Caco-2 (cell line): Measurements from ENCODE around the gene RPL9. TPM values are rescaled to one million over a fixed set of nuclear protein-coding genes. Genes with fewer than 3 reads are reported as not detected.
"Not testable (repeated sequence)": the region's sequence is repeated elsewhere in the genome, so short reads cannot be mapped to it uniquely, and the experiment has no call there.

Experiments used
- BruUV-seq: library from RNA; stranded (reverse); fragments of 400-500 nt; replicated peaks from 2 replicates; lab custom pipeline; 2021; lab: Mats Ljungman, UMichigan
- CTCF ChIA-PET: fragments of 300-600 bp; sonication (Branson Sonifier 250); formaldehyde crosslinking; loops from one replicate; lab custom pipeline; 2022; ENCODE audit warnings: antibody characterized with exemption; lab: Charles Lee
- POLR2A ChIA-PET: fragments of 300-600 bp; sonication (Branson Sonifier 250); formaldehyde crosslinking; loops from one replicate; lab custom pipeline; 2022; ENCODE audit warnings: antibody characterized with exemption; lab: Charles Lee
- DNase-seq, 2 experiments: peaks; one replicate each; pipeline versions ENCODE4 v3.0.0 to v3.0.0-alpha.2; 2020 to 2022
- H3K27me3 ChIP-seq: replicated peaks from 2 replicates; pipeline ENCODE4 v1.6.0; 2011; ENCODE audit warnings: low read length; ENCODE audit not compliant: control insufficient read depth, insufficient read depth
- H3K36me3 ChIP-seq: 2 replicates; pipeline ENCODE4 v1.5.1; 2011; ENCODE audit warnings: low read length; ENCODE audit not compliant: control insufficient read depth, insufficient read depth
- H3K4me1 ChIP-seq: fragments of 250-450 bp; sonication (Bioruptor Pico); 2 replicates; pipeline ENCODE4 v1.5.1; 2020; ENCODE audit warnings: mild to moderate bottlenecking
- H3K4me3 ChIP-seq: 2 replicates; pipeline ENCODE4 v1.5.1; 2011; ENCODE audit warnings: low read depth, mild to moderate bottlenecking, control low read depth, low read length
- H3K9me3 ChIP-seq: fragments of 250-450 bp; sonication (Bioruptor Pico); 2 replicates; pipeline ENCODE4 v1.5.1; 2020; ENCODE audit warnings: mild to moderate bottlenecking, moderate library complexity
- H3K27ac Mint-ChIP-seq: one replicate; pipeline ENCODE4 v1.8.0; 2022; ENCODE audit warnings: mixed read lengths; ENCODE audit not compliant: unreplicated experiment
- H3K27me3 Mint-ChIP-seq: one replicate; pipeline ENCODE4 v1.8.0; 2022; ENCODE audit warnings: mixed read lengths; ENCODE audit not compliant: insufficient read depth, unreplicated experiment
- H3K36me3 Mint-ChIP-seq: one replicate; pipeline ENCODE4 v1.8.0; 2022; ENCODE audit warnings: mild to moderate bottlenecking, mixed read lengths; ENCODE audit not compliant: insufficient read depth, unreplicated experiment
- H3K4me1 Mint-ChIP-seq: one replicate; pipeline ENCODE4 v1.8.0; 2022; ENCODE audit warnings: low read depth, mixed read lengths; ENCODE audit not compliant: unreplicated experiment
- H3K4me3 Mint-ChIP-seq: one replicate; pipeline ENCODE4 v1.8.0; 2022; ENCODE audit warnings: mild to moderate bottlenecking, moderate library complexity, mixed read lengths; ENCODE audit not compliant: unreplicated experiment
- H3K9me3 Mint-ChIP-seq: one replicate; pipeline ENCODE4 v1.8.0; 2022; ENCODE audit warnings: mixed read lengths; ENCODE audit not compliant: unreplicated experiment
- intact Hi-C: fragments of 100-400 bp; cut with micrococcal nuclease; formaldehyde crosslinking; loops from one replicate; pipeline ENCODE4 v1.10.0; 2022; ENCODE audit not compliant: unreplicated experiment
- total RNA-seq: library from RNA; stranded (reverse); gene quantifications from 2 replicates; pipeline ENCODE4 v1.2.3, GENCODE V29; 2022
- TF ChIP-seq, protein P1 (sequence below), 2 experiments: fragments of 200-600 bp in 1 of 2; IDR thresholded peaks; 1 replicate in 1 of 2; 2 replicates in 1 of 2; pipeline versions ENCODE4 v1.5.1 to v1.8.0; 2011 to 2022; ENCODE audit warnings: antibody characterized with exemption in 1 of 2, control low read depth in 1 of 2, inconsistent platforms in 1 of 2, low read depth in 1 of 2, low read length in 1 of 2, mild to moderate bottlenecking in 1 of 2, moderate library complexity in 1 of 2; ENCODE audit not compliant: insufficient read depth in 1 of 2, severe bottlenecking in 1 of 2, unreplicated experiment in 1 of 2

Gene RPL9
- total RNA-seq, 1 experiment from 2014 or later: 976 TPM

DNA sequence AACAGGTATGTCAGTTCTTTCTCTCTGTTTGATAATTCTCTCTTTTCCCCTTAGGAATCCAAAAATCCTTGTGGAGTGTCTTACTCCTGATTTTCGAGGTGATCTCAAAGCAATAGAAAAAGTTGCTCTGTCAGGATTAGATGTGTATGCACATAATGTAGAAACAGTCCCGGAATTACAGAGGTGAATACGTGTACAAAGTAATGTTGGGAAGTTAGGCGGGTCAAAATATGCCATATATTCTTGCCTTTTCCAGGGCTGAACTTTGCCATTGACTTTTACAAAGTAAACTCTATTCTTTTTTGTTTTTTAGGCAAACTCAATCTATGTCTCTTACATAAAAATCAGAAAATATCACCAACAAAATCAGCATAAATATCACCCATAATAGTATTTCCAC lies 8.7 kb upstream of the RPL9 start:
- no peaks in the 10 kb centered on the region for H3K27me3 Mint-ChIP-seq
- H3K36me3 Mint-ChIP-seq: peaks cover 35% of the 10 kb centered on the region
- H3K4me3 Mint-ChIP-seq: no peak overlapping the region
- POLR2A ChIA-PET: interaction anchor here (1.3 kb wide), 1 partner anchor 60 kb away, joined by 5 read pairs; the partner anchor contains the start of gene UGDH
- Histone ChIP-seq H3K4me3 (no peak overlapping the region), H3K4me1 (peaks cover 6% of the 10 kb centered on the region), H3K27me3 (no peaks in the 10 kb centered on the region), H3K9me3 (no peaks in the 10 kb centered on the region), H3K36me3 (no peaks in the 10 kb centered on the region)
- intact Hi-C loops: loop anchor here (5.0 kb wide), 1 partner anchor 170 kb away; the partner anchor contains the start of gene SMIM14
- TF ChIP-seq, protein P1, sequence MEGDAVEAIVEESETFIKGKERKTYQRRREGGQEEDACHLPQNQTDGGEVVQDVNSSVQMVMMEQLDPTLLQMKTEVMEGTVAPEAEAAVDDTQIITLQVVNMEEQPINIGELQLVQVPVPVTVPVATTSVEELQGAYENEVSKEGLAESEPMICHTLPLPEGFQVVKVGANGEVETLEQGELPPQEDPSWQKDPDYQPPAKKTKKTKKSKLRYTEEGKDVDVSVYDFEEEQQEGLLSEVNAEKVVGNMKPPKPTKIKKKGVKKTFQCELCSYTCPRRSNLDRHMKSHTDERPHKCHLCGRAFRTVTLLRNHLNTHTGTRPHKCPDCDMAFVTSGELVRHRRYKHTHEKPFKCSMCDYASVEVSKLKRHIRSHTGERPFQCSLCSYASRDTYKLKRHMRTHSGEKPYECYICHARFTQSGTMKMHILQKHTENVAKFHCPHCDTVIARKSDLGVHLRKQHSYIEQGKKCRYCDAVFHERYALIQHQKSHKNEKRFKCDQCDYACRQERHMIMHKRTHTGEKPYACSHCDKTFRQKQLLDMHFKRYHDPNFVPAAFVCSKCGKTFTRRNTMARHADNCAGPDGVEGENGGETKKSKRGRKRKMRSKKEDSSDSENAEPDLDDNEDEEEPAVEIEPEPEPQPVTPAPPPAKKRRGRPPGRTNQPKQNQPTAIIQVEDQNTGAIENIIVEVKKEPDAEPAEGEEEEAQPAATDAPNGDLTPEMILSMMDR (IDR thresholded peaks at IDR 0.05; ENCODE audit: insufficient read depth in 1 of 2, low read depth in 1 of 2, low read length in 1 of 2, severe bottlenecking in 1 of 2, unreplicated experiment in 1 of 2): no peak
- DNase-seq: no peak
- H3K9me3 Mint-ChIP-seq: no peaks in the 10 kb centered on the region
- no peak overlapping the region for H3K27ac Mint-ChIP-seq
- CTCF ChIA-PET: interaction anchor here (1.0 kb wide), 1 partner anchor 23 kb away, joined by 3 read pairs; no protein-coding TSS in a partner anchor
- no peaks in the 10 kb centered on the region for H3K4me1 Mint-ChIP-seq
- no TSS peak for BruUV-seq

DNA sequence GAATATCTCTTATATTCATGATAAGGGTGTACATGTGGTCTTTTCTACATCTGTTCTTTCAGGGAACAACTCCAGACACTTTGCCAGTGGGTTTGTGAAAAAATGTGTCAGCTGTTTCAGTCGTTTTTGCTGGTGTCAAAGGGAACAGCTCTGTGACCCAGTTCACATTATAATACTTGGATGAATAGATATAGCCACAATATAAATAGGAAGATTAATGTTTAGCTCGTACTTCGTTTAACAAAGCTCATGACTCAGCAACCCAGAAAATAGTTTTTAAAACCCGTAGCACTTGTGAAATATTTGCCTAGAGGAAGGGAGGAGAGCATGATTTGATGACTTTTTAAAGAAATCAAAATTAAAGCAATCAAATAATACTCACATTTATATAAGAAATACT lies 8.0 kb upstream of the RPL9 start:
- H3K9me3 ChIP-seq: no peaks in the 10 kb centered on the region
- no TSS peak for BruUV-seq
- H3K27me3 Mint-ChIP-seq: no peaks in the 10 kb centered on the region
- intact Hi-C loops: loop anchor here (5.0 kb wide), 1 partner anchor 171 kb away; the partner anchor contains the start of gene SMIM14
- peaks cover 6% of the 10 kb centered on the region for H3K4me1 ChIP-seq
- no peaks in the 10 kb centered on the region for H3K27me3 ChIP-seq
- H3K4me3 ChIP-seq: no peak overlapping the region
- H3K4me1 Mint-ChIP-seq: no peaks in the 10 kb centered on the region
- no peak overlapping the region for H3K4me3 Mint-ChIP-seq
- no peaks in the 10 kb centered on the region for H3K9me3 Mint-ChIP-seq
- no peak overlapping the region for H3K27ac Mint-ChIP-seq
- no peak for DNase-seq
- CTCF ChIA-PET: interaction anchor here (1.0 kb wide), 1 partner anchor 24 kb away, joined by 3 read pairs; no protein-coding TSS in a partner anchor
- no peaks in the 10 kb centered on the region for H3K36me3 ChIP-seq
- POLR2A ChIA-PET: interaction anchor here (1.3 kb wide), 1 partner anchor 61 kb away, joined by 5 read pairs; the partner anchor contains the start of gene UGDH
- TF ChIP-seq, protein P1 (IDR thresholded peaks at IDR 0.05; ENCODE audit: insufficient read depth in 1 of 2, low read depth in 1 of 2, low read length in 1 of 2, severe bottlenecking in 1 of 2, unreplicated experiment in 1 of 2): no peak
- H3K36me3 Mint-ChIP-seq: peaks cover 35% of the 10 kb centered on the region

DNA sequence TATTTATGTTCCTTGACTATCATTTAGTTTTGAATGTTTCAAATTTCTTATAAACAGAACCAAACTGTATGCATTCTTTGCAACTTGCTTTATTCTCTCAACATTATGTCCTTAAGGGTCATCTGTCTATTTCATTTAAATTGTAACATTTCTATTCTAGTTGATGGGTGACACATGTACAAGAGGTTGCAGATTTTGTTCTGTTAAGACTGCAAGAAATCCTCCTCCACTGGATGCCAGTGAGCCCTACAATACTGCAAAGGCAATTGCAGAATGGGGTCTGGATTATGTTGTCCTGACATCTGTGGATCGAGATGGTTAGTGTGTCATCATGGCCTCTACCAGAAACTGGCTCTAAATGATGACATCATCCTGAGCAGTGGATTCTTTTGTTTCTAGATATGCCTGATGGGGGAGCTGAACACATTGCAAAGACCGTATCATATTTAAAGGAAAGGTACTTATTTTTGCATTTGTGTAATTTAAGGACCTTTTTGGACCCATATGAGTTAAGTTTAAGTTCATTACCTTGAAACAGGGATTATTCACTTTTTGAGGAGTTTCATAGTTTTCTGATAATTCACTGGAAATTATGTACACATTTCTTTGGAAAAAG lies 6.3 kb upstream of the RPL9 start:
- Histone ChIP-seq H3K4me3 (no peak overlapping the region), H3K4me1 (peaks cover 5% of the 10 kb centered on the region), H3K36me3 (no peaks in the 10 kb centered on the region), H3K9me3 (no peaks in the 10 kb centered on the region), H3K27me3 (no peaks in the 10 kb centered on the region)
- TF ChIP-seq, protein P1 (IDR thresholded peaks at IDR 0.05; ENCODE audit: insufficient read depth in 1 of 2, low read depth in 1 of 2, low read length in 1 of 2, severe bottlenecking in 1 of 2, unreplicated experiment in 1 of 2): no peak
- no TSS peak for BruUV-seq
- Mint-ChIP-seq H3K27me3 (no peaks in the 10 kb centered on the region), H3K27ac (peak overlapping the region; percentile 71), H3K9me3 (no peaks in the 10 kb centered on the region), H3K4me3 (no peak overlapping the region), H3K4me1 (no peaks in the 10 kb centered on the region), H3K36me3 (peaks cover 25% of the 10 kb centered on the region)
- peak in 1 of 2 experiments; percentile 25 for DNase-seq
- ChIA-PET POLR2A (no interaction called here), CTCF (interaction anchor here (0.6 kb wide), 2 partner anchors 79 to 135 kb away, joined by 3 to 7 read pairs; no protein-coding TSS in a partner anchor)
- intact Hi-C loops: loop anchor here (5.0 kb wide), 1 partner anchor 172 kb away; the partner anchor contains the start of gene SMIM14

DNA sequence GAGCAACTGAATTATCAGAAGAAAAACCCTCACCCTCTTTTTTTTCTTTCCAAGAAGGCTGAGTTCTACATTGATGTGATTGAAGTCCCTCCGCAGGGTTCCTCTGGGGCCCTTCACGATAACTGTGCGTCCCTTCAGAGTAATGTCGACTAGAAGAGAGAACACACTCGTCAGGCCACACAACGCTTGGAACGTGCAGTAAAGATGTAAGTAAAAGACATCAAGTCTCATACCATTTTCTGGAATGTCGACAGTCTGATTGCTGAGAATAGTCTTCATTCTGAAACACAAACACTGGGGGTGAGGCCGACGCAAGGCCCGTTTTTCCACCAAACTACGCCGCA lies 589 bp downstream of the RPL9 start:
- not testable (repeated sequence) for H3K9me3 ChIP-seq, DNase-seq, H3K27me3 ChIP-seq, BruUV-seq, H3K9me3 Mint-ChIP-seq, H3K27me3 Mint-ChIP-seq, H3K4me1 Mint-ChIP-seq
- Histone ChIP-seq H3K4me1 (peaks cover 17% of the 10 kb centered on the region), H3K4me3 (peak overlapping the region; percentile 76), H3K36me3 (peaks cover 13% of the 10 kb centered on the region)
- Mint-ChIP-seq H3K36me3 (peaks cover 69% of the 10 kb centered on the region), H3K27ac (peak overlapping the region; percentile 96), H3K4me3 (peak overlapping the region; percentile 88)
- intact Hi-C loops: loop anchor here (10.0 kb wide), 1 partner anchor 553 kb away; no protein-coding TSS in a partner anchor
- ChIA-PET POLR2A (interaction anchor here (0.6 to 2.6 kb wide), 4 partner anchors 10 to 108 kb away, joined by 3 to 13 read pairs (median 7); partner anchors contain the start of gene RFC1), CTCF (interaction anchor here (0.6 kb wide), 1 partner anchor 28 kb away, joined by 4 read pairs; no protein-coding TSS in a partner anchor)
